ENCODE measurements around the gene VPS33B. TPM values are rescaled to one million over a fixed set of nuclear protein-coding genes. Genes with fewer than 3 reads are reported as not detected.

VPS33B gene
- total RNA-seq: 10 to 100 TPM; 13.2 to 25.0 (median 19.1) TPM
- polyA plus RNA-seq: 10 to 100 TPM; 12.1 to 27.6 (median 15.6) TPM
- long read RNA-seq, donor 1, partial matches to known transcripts: 0 of 2 reads
- long read RNA-seq, donor 1, other reads (novel, unspliced or antisense): 0 of 2 reads
- long read RNA-seq, donor 2, partial matches to known transcripts: 0 of 1 reads
- long read RNA-seq, donor 2, other reads (novel, unspliced or antisense): 0 of 1 reads

GRCh38 chr15:91022075-91022831 lies at the start of gene VPS33B:
Gene VPS33B (minus strand): TSS chr15:91022594. CDS start chr15:91022249, 345 bp downstream.
- H3K27me3 ChIP-seq (replicated peaks in 1 of 7): no peaks in the 10 kb centered on the region
- TF ChIP-seq POLR2AphosphoS5 (IDR thresholded peaks at IDR 0.05) (peak; percentile 75 to 94 (median 90)), CTCF (IDR thresholded peaks at IDR 0.05 in 8 of 11, conservative IDR thresholded peaks at IDR 0.05 in 3 of 11) (peak in 1 of 11 experiments; percentile 16), POLR2A (IDR thresholded peaks at IDR 0.05) (peak in 1 of 3 donors; percentile 9)
- H3K36me3 ChIP-seq: peaks cover 0 to 20% (median 2%) of the 10 kb centered on the region in 6 donors
- intact Hi-C loops (cut with DNase I; ENCODE audit: low total_unique reads): no loop called here
- H3K9me3 ChIP-seq: no peaks in the 10 kb centered on the region
- H3K27ac ChIP-seq: peak within 1 kb of the TSS; percentile 64 to 88 (median 80)
- H3K4me3 ChIP-seq: peak within 1 kb of the TSS; percentile 70 to 99 (median 91)
- peaks cover 25 to 54% (median 35%) of the 10 kb centered on the region in 6 donors for H3K4me1 ChIP-seq
- 0 to 2% (median 0%) methylated on average over 40 to 48 of the region's 48 CpGs for WGBS, 5 donors
- peak; percentile 91 for DNase-seq

- intact Hi-C loops (cut with DNase I; ENCODE audit: low total_unique reads): no loop called here
- Histone ChIP-seq H3K9me3 (no peaks in the 10 kb centered on the region), H3K36me3 (no peaks in the 10 kb centered on the region), H3K27ac (no peak overlapping the region), H3K4me3 (no peak overlapping the region), H3K4me1 (no peaks in the 10 kb centered on the region), H3K27me3 (replicated peaks in 1 of 7) (peaks cover 0 to 30% (median 8%) of the 10 kb centered on the region in 7 donors)
- TF ChIP-seq POLR2A (IDR thresholded peaks at IDR 0.05) (no peak), POLR2AphosphoS5 (IDR thresholded peaks at IDR 0.05) (no peak)
- WGBS, 5 donors: 84 to 91% (median 86%) methylated on average over 4 of the region's 4 CpGs
- no peak for DNase-seq
Observed at GRCh38 chr15:91072161-91072560, 49.8 kb upstream of the VPS33B start.

GRCh38 chr15:91070872-91071271 lies 48.5 kb upstream of the VPS33B start:
- TF ChIP-seq CTCF (IDR thresholded peaks at IDR 0.05 in 8 of 11, conservative IDR thresholded peaks at IDR 0.05 in 3 of 11) (no peak), POLR2AphosphoS5 (IDR thresholded peaks at IDR 0.05) (no peak), POLR2A (IDR thresholded peaks at IDR 0.05) (no peak)
- Histone ChIP-seq H3K9me3 (no peaks in the 10 kb centered on the region), H3K27ac (no peak overlapping the region), H3K4me3 (no peak overlapping the region), H3K4me1 (no peaks in the 10 kb centered on the region), H3K36me3 (no peaks in the 10 kb centered on the region), H3K27me3 (replicated peaks in 1 of 7) (peaks cover 0 to 30% (median 8%) of the 10 kb centered on the region in 7 donors)
- no peak for DNase-seq
- WGBS, 5 donors: 82 to 87% (median 83%) methylated on average over 8 of the region's 8 CpGs
- intact Hi-C loops (cut with DNase I; ENCODE audit: low total_unique reads): no loop called here

- TF ChIP-seq CTCF (IDR thresholded peaks at IDR 0.05 in 8 of 11, conservative IDR thresholded peaks at IDR 0.05 in 3 of 11) (no peak), POLR2A (IDR thresholded peaks at IDR 0.05) (no peak), POLR2AphosphoS5 (IDR thresholded peaks at IDR 0.05) (no peak)
- Histone ChIP-seq H3K4me1 (no peaks in the 10 kb centered on the region), H3K27ac (no peak overlapping the region), H3K4me3 (no peak overlapping the region), H3K9me3 (peaks cover 0 to 10% (median 5%) of the 10 kb centered on the region in 8 donors), H3K36me3 (no peaks in the 10 kb centered on the region), H3K27me3 (replicated peaks in 1 of 7) (peaks cover 0 to 30% (median 8%) of the 10 kb centered on the region in 7 donors)
- no peak for DNase-seq
- 63 to 83% (median 77%) methylated on average over 3 of the region's 3 CpGs for WGBS, 5 donors
- intact Hi-C loops (cut with DNase I; ENCODE audit: low total_unique reads): no loop called here
Observed at GRCh38 chr15:91068966-91069365, 46.6 kb upstream of the VPS33B start.

All from spleen (tissue), 13 donors.